Activated T-cell treated with anti-CD3 and anti-CD28 coated beads, Interleukin-2, amount 50 U/mL, for 24 hours (primary cell): ENCODE measurements around the gene DYNC2H1.

Experiments
- DNase-seq: peaks from one replicate; pipeline ENCODE4 v3.0.0-alpha.2; 2020
- H3K27ac Mint-ChIP-seq: 2 replicates; pipeline ENCODE4 v1.8.0; 2020; ENCODE audit warnings: mild to moderate bottlenecking, mixed read lengths
- H3K27me3 Mint-ChIP-seq: 2 replicates; pipeline ENCODE4 v1.8.0; 2020; ENCODE audit warnings: mixed read lengths
- H3K36me3 Mint-ChIP-seq: 2 replicates; pipeline ENCODE4 v1.8.0; 2020; ENCODE audit warnings: low read depth, mixed read lengths
- H3K4me1 Mint-ChIP-seq: 2 replicates; pipeline ENCODE4 v1.8.0; 2020; ENCODE audit warnings: low read depth, mixed read lengths
- H3K4me3 Mint-ChIP-seq: 2 replicates; pipeline ENCODE4 v1.8.0; 2020; ENCODE audit warnings: mild to moderate bottlenecking, moderate library complexity, mixed read lengths
- H3K9me3 Mint-ChIP-seq: 2 replicates; pipeline ENCODE4 v1.8.0; 2020; ENCODE audit warnings: mixed read lengths

DYNC2H1 gene

GRCh38 chr11:103465555-103466140 is 356.4 kb downstream of the DYNC2H1 start:
- no peaks in the 10 kb centered on the region for H3K27me3 Mint-ChIP-seq

GRCh38 chr11:103471546-103471945 is 362.3 kb downstream of the DYNC2H1 start:
- DNase-seq, result no peak
- H3K4me3 Mint-ChIP-seq, result no peak overlapping the region
- no peaks in the 10 kb centered on the region for H3K4me1 Mint-ChIP-seq
- H3K27ac Mint-ChIP-seq, result no peak overlapping the region
- H3K36me3 Mint-ChIP-seq, result no peaks in the 10 kb centered on the region
- no peaks in the 10 kb centered on the region for H3K27me3 Mint-ChIP-seq
- no peaks in the 10 kb centered on the region for H3K9me3 Mint-ChIP-seq

More at GRCh38 chr11:103465555-103466140, 356.4 kb downstream of the DYNC2H1 start:
- Mint-ChIP-seq H3K4me3 (no peak overlapping the region), H3K27ac (no peak overlapping the region), H3K9me3 (no peaks in the 10 kb centered on the region), H3K36me3 (no peaks in the 10 kb centered on the region), H3K4me1 (no peaks in the 10 kb centered on the region)
- no peak for DNase-seq

GRCh38 chr11:103476874-103477273 is 367.6 kb downstream of the DYNC2H1 start:
- Mint-ChIP-seq H3K27me3 (no peaks in the 10 kb centered on the region), H3K9me3 (no peaks in the 10 kb centered on the region), H3K36me3 (no peaks in the 10 kb centered on the region), H3K4me3 (no peak overlapping the region), H3K27ac (no peak overlapping the region), H3K4me1 (no peaks in the 10 kb centered on the region)
- DNase-seq, result no peak

- H3K27ac Mint-ChIP-seq, result no peak overlapping the region
- no peaks in the 10 kb centered on the region for H3K27me3 Mint-ChIP-seq
- no peak for DNase-seq
- H3K4me3 Mint-ChIP-seq, result no peak overlapping the region
- H3K9me3 Mint-ChIP-seq, result no peaks in the 10 kb centered on the region
- H3K36me3 Mint-ChIP-seq, result no peaks in the 10 kb centered on the region
- H3K4me1 Mint-ChIP-seq, result no peaks in the 10 kb centered on the region
These were observed 371.2 kb downstream of the DYNC2H1 start for GRCh38 chr11:103480421-103480820.

- H3K27ac Mint-ChIP-seq, result no peak overlapping the region
- peaks cover 10% of the 10 kb centered on the region for H3K4me1 Mint-ChIP-seq
- no peak overlapping the region for H3K4me3 Mint-ChIP-seq
- H3K36me3 Mint-ChIP-seq, result no peaks in the 10 kb centered on the region
- DNase-seq, result no peak
- no peaks in the 10 kb centered on the region for H3K9me3 Mint-ChIP-seq
- no peaks in the 10 kb centered on the region for H3K27me3 Mint-ChIP-seq
These were observed 374.8 kb downstream of the DYNC2H1 start for GRCh38 chr11:103483996-103484395.

- Mint-ChIP-seq H3K27me3 (no peaks in the 10 kb centered on the region), H3K36me3 (no peaks in the 10 kb centered on the region), H3K4me1 (peaks cover 10% of the 10 kb centered on the region), H3K9me3 (no peaks in the 10 kb centered on the region), H3K4me3 (no peak overlapping the region), H3K27ac (no peak overlapping the region)
- no peak for DNase-seq
These were observed 375.3 kb downstream of the DYNC2H1 start for GRCh38 chr11:103484545-103484944.

- Mint-ChIP-seq H3K36me3 (no peaks in the 10 kb centered on the region), H3K27ac (no peak overlapping the region), H3K9me3 (no peaks in the 10 kb centered on the region), H3K4me3 (no peak overlapping the region), H3K27me3 (peaks cover 7% of the 10 kb centered on the region), H3K4me1 (peaks cover 10% of the 10 kb centered on the region)
- no peak for DNase-seq
These were observed 377.4 kb downstream of the DYNC2H1 start for GRCh38 chr11:103486604-103487003.

- Mint-ChIP-seq H3K27ac (no peak overlapping the region), H3K4me1 (peaks cover 10% of the 10 kb centered on the region), H3K36me3 (no peaks in the 10 kb centered on the region), H3K9me3 (no peaks in the 10 kb centered on the region), H3K4me3 (no peak overlapping the region), H3K27me3 (peaks cover 9% of the 10 kb centered on the region)
- no peak for DNase-seq
These were observed 377.9 kb downstream of the DYNC2H1 start for GRCh38 chr11:103487113-103487512.

- Mint-ChIP-seq H3K9me3 (no peaks in the 10 kb centered on the region), H3K27me3 (peaks cover 9% of the 10 kb centered on the region), H3K4me3 (no peak overlapping the region), H3K4me1 (peaks cover 10% of the 10 kb centered on the region), H3K36me3 (no peaks in the 10 kb centered on the region), H3K27ac (no peak overlapping the region)
- no peak for DNase-seq
These were observed 378.8 kb downstream of the DYNC2H1 start for GRCh38 chr11:103488031-103488461.

GRCh38 chr11:103488579-103488978 is 379.4 kb downstream of the DYNC2H1 start:
- Mint-ChIP-seq H3K9me3 (no peaks in the 10 kb centered on the region), H3K4me3 (no peak overlapping the region), H3K4me1 (peaks cover 10% of the 10 kb centered on the region), H3K36me3 (no peaks in the 10 kb centered on the region), H3K27me3 (peaks cover 9% of the 10 kb centered on the region), H3K27ac (no peak overlapping the region)
- DNase-seq, result no peak

GRCh38 chr11:103491777-103492176 is 382.6 kb downstream of the DYNC2H1 start:
- Mint-ChIP-seq H3K27ac (no peak overlapping the region), H3K36me3 (no peaks in the 10 kb centered on the region), H3K4me3 (no peak overlapping the region), H3K4me1 (peaks cover 10% of the 10 kb centered on the region), H3K9me3 (no peaks in the 10 kb centered on the region), H3K27me3 (peaks cover 18% of the 10 kb centered on the region)
- no peak for DNase-seq

- Mint-ChIP-seq H3K27ac (no peak overlapping the region), H3K9me3 (no peaks in the 10 kb centered on the region), H3K36me3 (no peaks in the 10 kb centered on the region), H3K4me1 (no peaks in the 10 kb centered on the region), H3K27me3 (peaks cover 26% of the 10 kb centered on the region), H3K4me3 (no peak overlapping the region)
- DNase-seq, result no peak
These were observed 385.3 kb downstream of the DYNC2H1 start for GRCh38 chr11:103494491-103494890.

- peaks cover 17% of the 10 kb centered on the region for H3K27me3 Mint-ChIP-seq
- H3K36me3 Mint-ChIP-seq, result no peaks in the 10 kb centered on the region
- no peak overlapping the region for H3K4me3 Mint-ChIP-seq
- no peak for DNase-seq
- no peaks in the 10 kb centered on the region for H3K9me3 Mint-ChIP-seq
- H3K27ac Mint-ChIP-seq, result no peak overlapping the region
- no peaks in the 10 kb centered on the region for H3K4me1 Mint-ChIP-seq
These were observed 388.0 kb downstream of the DYNC2H1 start for GRCh38 chr11:103497268-103497667.

- Mint-ChIP-seq H3K4me3 (no peak overlapping the region), H3K27ac (no peak overlapping the region), H3K36me3 (no peaks in the 10 kb centered on the region), H3K27me3 (peaks cover 15% of the 10 kb centered on the region), H3K4me1 (no peaks in the 10 kb centered on the region), H3K9me3 (peaks cover 2% of the 10 kb centered on the region)
- DNase-seq, result no peak
These were observed 390.6 kb downstream of the DYNC2H1 start for GRCh38 chr11:103499710-103500340.

GRCh38 chr11:103515283-103515682 is 406.1 kb downstream of the DYNC2H1 start:
- no peak for DNase-seq
- Mint-ChIP-seq H3K4me3 (no peak overlapping the region), H3K27me3 (peaks cover 2% of the 10 kb centered on the region), H3K36me3 (no peaks in the 10 kb centered on the region), H3K4me1 (no peaks in the 10 kb centered on the region), H3K27ac (no peak overlapping the region), H3K9me3 (no peaks in the 10 kb centered on the region)
